GM19240 (cell line): Measurements from ENCODE around the gene MGLL.

Source experiments
- DNase-seq: peaks from one replicate; pipeline ENCODE4 v3.0.0; 2011; ENCODE audit warnings: low spot score; ENCODE audit not compliant: insufficient read length

The MGLL gene

GRCh38 chr3:127822041-127822681 is at the start of gene MGLL:
Gene MGLL (minus strand): TSS chr3:127822515. CDS start chr3:127822318, 197 bp downstream.
- DNase-seq, result no peak

- DNase-seq, result no peak
These were observed 47.8 kb upstream of the MGLL start for GRCh38 chr3:127870156-127870555.

- DNase-seq, result no peak
These were observed 45.7 kb upstream of the MGLL start for GRCh38 chr3:127867986-127868385.

GRCh38 chr3:127867412-127867811 is 45.1 kb upstream of the MGLL start:
- DNase-seq, result no peak

- DNase-seq, result no peak
These were observed 43.6 kb upstream of the MGLL start for GRCh38 chr3:127865941-127866340.

GRCh38 chr3:127860211-127860696 is 37.9 kb upstream of the MGLL start:
- DNase-seq, result no peak

- DNase-seq, result no peak
These were observed 37.4 kb upstream of the MGLL start for GRCh38 chr3:127859730-127860129.

GRCh38 chr3:127858937-127859336 is 36.6 kb upstream of the MGLL start:
- DNase-seq, result no peak

- no peak for DNase-seq
These were observed 36.2 kb upstream of the MGLL start for GRCh38 chr3:127858521-127858920.

GRCh38 chr3:127857333-127857732 is 35.0 kb upstream of the MGLL start:
- DNase-seq, result no peak

GRCh38 chr3:127856801-127857200 is 34.5 kb upstream of the MGLL start:
- no peak for DNase-seq

GRCh38 chr3:127855246-127855645 is 32.9 kb upstream of the MGLL start:
- DNase-seq, result no peak

- no peak for DNase-seq
These were observed 31.4 kb upstream of the MGLL start for GRCh38 chr3:127853681-127854080.

GRCh38 chr3:127851899-127852298 is 29.6 kb upstream of the MGLL start:
- no peak for DNase-seq

- DNase-seq, result no peak
These were observed 27.1 kb upstream of the MGLL start for GRCh38 chr3:127849368-127849767.

GRCh38 chr3:127848131-127849129 is 26.1 kb upstream of the MGLL start:
- DNase-seq, result no peak

GRCh38 chr3:127847236-127847720 is 25.0 kb upstream of the MGLL start:
- DNase-seq, result no peak

GRCh38 chr3:127846576-127846975 is 24.3 kb upstream of the MGLL start:
- no peak for DNase-seq

- no peak for DNase-seq
These were observed 22.1 kb upstream of the MGLL start for GRCh38 chr3:127844326-127844942.

GRCh38 chr3:127840671-127841070 is 18.4 kb upstream of the MGLL start:
- no peak for DNase-seq

GRCh38 chr3:127839099-127839498 is 16.8 kb upstream of the MGLL start:
- no peak for DNase-seq
